Measurements from ENCODE around the gene MCTP1.
A peak's percentile ranks its signal among the peaks of the same experiment; 100 is the strongest.

Gene MCTP1

GRCh38 chr5:94850960-94851359 lies 433.9 kb downstream of the MCTP1 start:
- DNase-seq (ENCODE audit: low read depth in 1 of 2, low spot score in 1 of 2) = no peak
- Histone ChIP-seq H3K27me3 (ENCODE audit: insufficient read depth, poor library complexity, severe bottlenecking) (no peaks in the 10 kb centered on the region), H3K4me3 (replicated peaks; ENCODE audit: insufficient read depth, low read length) (no peak overlapping the region), H3K27ac (replicated peaks) (no peak overlapping the region)
- TF ChIP-seq CTCF (IDR thresholded peaks at IDR 0.05; ENCODE audit: insufficient read depth, low read length) (no peak), REST (IDR thresholded peaks at IDR 0.05; ENCODE audit: insufficient replicate concordance, low read depth) (no peak), GABPA (IDR thresholded peaks at IDR 0.05; ENCODE audit: low read depth) (no peak)

- Histone ChIP-seq H3K27ac (replicated peaks) (no peak overlapping the region), H3K4me3 (replicated peaks; ENCODE audit: insufficient read depth, low read length) (no peak overlapping the region), H3K27me3 (ENCODE audit: insufficient read depth, poor library complexity, severe bottlenecking) (no peaks in the 10 kb centered on the region)
- TF ChIP-seq CTCF (IDR thresholded peaks at IDR 0.05; ENCODE audit: insufficient read depth, low read length) (no peak), SPI1 (IDR thresholded peaks at IDR 0.05; ENCODE audit: borderline replicate concordance, low read depth) (no peak), POLR2AphosphoS5 (IDR thresholded peaks at IDR 0.05; ENCODE audit: low read depth) (no peak), REST (IDR thresholded peaks at IDR 0.05; ENCODE audit: insufficient replicate concordance, low read depth) (no peak), GABPA (IDR thresholded peaks at IDR 0.05; ENCODE audit: low read depth) (no peak)
- peak in 1 of 2 experiments; percentile 9 for DNase-seq (ENCODE audit: low read depth in 1 of 2, low spot score in 1 of 2)
Observed at GRCh38 chr5:94849821-94850736, 434.8 kb downstream of the MCTP1 start.

- H3K4me3 ChIP-seq (replicated peaks; ENCODE audit: insufficient read depth, low read length) = no peak overlapping the region
- no peaks in the 10 kb centered on the region for H3K27me3 ChIP-seq (ENCODE audit: insufficient read depth, poor library complexity, severe bottlenecking)
- no peak for DNase-seq (ENCODE audit: low read depth in 1 of 2, low spot score in 1 of 2)
- H3K27ac ChIP-seq (replicated peaks) = no peak overlapping the region
- TF ChIP-seq CTCF (IDR thresholded peaks at IDR 0.05; ENCODE audit: insufficient read depth, low read length) = no peak
- no peak for TF ChIP-seq SPI1 (IDR thresholded peaks at IDR 0.05; ENCODE audit: borderline replicate concordance, low read depth)
- no peak for TF ChIP-seq REST (IDR thresholded peaks at IDR 0.05; ENCODE audit: insufficient replicate concordance, low read depth)
- TF ChIP-seq GABPA (IDR thresholded peaks at IDR 0.05; ENCODE audit: low read depth) = no peak
- no peak for TF ChIP-seq POLR2AphosphoS5 (IDR thresholded peaks at IDR 0.05; ENCODE audit: low read depth)
Observed at GRCh38 chr5:94849324-94849723, 435.6 kb downstream of the MCTP1 start.
